ENCODE measurements around the gene FDPS. TPM values are rescaled to one million over a fixed set of nuclear protein-coding genes. Genes with fewer than 3 reads are reported as not detected.

The FDPS gene
- total and polyA plus RNA-seq, 2 donors (not counting 3 experiments of a cell fraction or from before 2014, with no cell fraction given), result 630 to 646 TPM

DNA sequence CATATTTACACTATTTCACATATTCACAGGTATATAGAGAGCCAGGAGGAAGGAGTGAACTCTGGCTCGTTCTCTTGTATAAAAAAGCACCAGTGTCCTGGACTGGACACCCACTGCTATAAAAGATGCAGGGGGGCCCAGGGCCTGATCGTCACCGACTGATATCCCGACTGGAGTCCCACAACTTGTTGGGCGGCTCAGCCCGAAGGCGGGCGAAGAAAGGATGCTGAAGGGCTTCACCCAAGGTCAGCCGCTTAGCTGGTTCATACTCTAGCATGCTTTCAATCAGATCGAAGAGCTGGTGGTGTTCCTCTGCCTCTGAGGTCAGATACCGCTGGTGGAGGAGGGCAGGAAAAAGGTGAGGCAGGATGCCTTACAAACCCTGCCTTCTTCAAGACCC is 45.6 kb upstream of the FDPS start:
- DNase-seq (ENCODE audit: low read depth, low spot score) (no peak), FAIRE-seq (no peak)
- Histone ChIP-seq H3K4me2 (ENCODE audit: insufficient read depth, low read length) (no peak overlapping the region), H2AFZ (ENCODE audit: low read depth, low read length) (no peak overlapping the region), H3K9me3 (replicated peaks; ENCODE audit: control insufficient read depth, insufficient read depth, low read length) (no peaks in the 10 kb centered on the region), H3K27ac (ENCODE audit: insufficient read depth, low read depth, low read length) (no peak overlapping the region), H3K9ac (replicated peaks; ENCODE audit: extremely low read depth, insufficient read depth, low read length) (no peak overlapping the region), H3K4me1 (ENCODE audit: control insufficient read depth, extremely low read depth, insufficient read depth, low read length) (peaks cover 8% of the 10 kb centered on the region), H3K9me1 (replicated peaks; ENCODE audit: control insufficient read depth, extremely low read depth, insufficient read depth, low read length) (no peaks in the 10 kb centered on the region), H3K27me3 (ENCODE audit: control insufficient read depth in 2 of 2, insufficient read depth in 2 of 2, low read length in 2 of 2) (no peaks in the 10 kb centered on the region), H3K79me2 (ENCODE audit: control insufficient read depth, insufficient read depth, low read length) (peaks cover 17% of the 10 kb centered on the region), H3K4me3 (replicated peaks in 1 of 3; ENCODE audit: insufficient read depth in 1 of 3, low read depth in 1 of 3, low read length in 3 of 3) (no peak overlapping the region), H4K20me1 (replicated peaks; ENCODE audit: control insufficient read depth, extremely low read depth, insufficient read depth, low read length) (no peaks in the 10 kb centered on the region), H3K36me3 (ENCODE audit: control insufficient read depth in 2 of 2, extremely low read depth in 1 of 2, insufficient read depth in 2 of 2, low read length in 2 of 2) (peaks cover 13 to 30% of the 10 kb centered on the region in 2 experiments)
- BruUV-seq (replicated peaks), result no TSS peak
- POLR2A ChIA-PET, result interaction anchor here (0.8 kb wide), 1 partner anchor 10 kb away, joined by 4 read pairs; the partner anchor contains the start of gene CLK2
- CTCF ChIA-PET, result interaction anchor here (1.0 to 1.1 kb wide), 2 partner anchors 10 to 12 kb away, joined by 4 to 6 read pairs; partner anchors contain the start of gene CLK2
- TF ChIP-seq MYC (IDR thresholded peaks at IDR 0.05; ENCODE audit: low read depth, low read length) (no peak), POLR2A (IDR thresholded peaks at IDR 0.05; ENCODE audit: low read depth, low read length) (no peak)
- dilution Hi-C loops (cut with MboI; ENCODE audit: extremely low pct_ligation_motif_present, low sequenced_read_pairs), result no loop called here
- intact Hi-C loops (cut with micrococcal nuclease), result no loop called here

DNA sequence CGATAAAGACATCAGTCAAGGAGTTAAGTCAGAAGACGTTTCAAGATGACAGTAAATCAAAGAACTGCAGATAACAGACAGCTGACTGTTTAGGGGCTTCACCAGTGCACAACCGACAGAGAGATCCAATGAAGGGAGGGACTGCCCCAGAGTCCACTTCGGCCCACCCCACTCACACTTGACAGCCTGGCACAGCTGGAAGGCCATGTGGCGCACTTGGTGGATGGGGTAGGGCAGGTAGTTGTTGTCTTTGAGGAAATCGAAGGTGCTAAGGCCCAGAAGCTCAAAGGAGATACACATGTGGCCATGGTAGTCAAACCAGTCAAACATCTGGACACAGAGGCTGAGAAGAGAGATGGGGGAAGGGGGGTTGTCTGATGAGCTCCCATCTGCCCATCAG is 42.1 kb upstream of the FDPS start:
- no TSS peak for BruUV-seq (replicated peaks)
- Histone ChIP-seq H3K4me3 (replicated peaks in 1 of 3; ENCODE audit: insufficient read depth in 1 of 3, low read depth in 1 of 3, low read length in 3 of 3) (no peak overlapping the region), H4K20me1 (replicated peaks; ENCODE audit: control insufficient read depth, extremely low read depth, insufficient read depth, low read length) (no peaks in the 10 kb centered on the region), H3K4me2 (ENCODE audit: insufficient read depth, low read length) (no peak overlapping the region), H3K27me3 (ENCODE audit: control insufficient read depth in 2 of 2, insufficient read depth in 2 of 2, low read length in 2 of 2) (no peaks in the 10 kb centered on the region), H3K9ac (replicated peaks; ENCODE audit: extremely low read depth, insufficient read depth, low read length) (no peak overlapping the region), H3K9me1 (replicated peaks; ENCODE audit: control insufficient read depth, extremely low read depth, insufficient read depth, low read length) (no peaks in the 10 kb centered on the region), H3K4me1 (ENCODE audit: control insufficient read depth, extremely low read depth, insufficient read depth, low read length) (peaks cover 3% of the 10 kb centered on the region), H3K36me3 (ENCODE audit: control insufficient read depth in 2 of 2, extremely low read depth in 1 of 2, insufficient read depth in 2 of 2, low read length in 2 of 2) (peaks cover 29 to 48% of the 10 kb centered on the region in 2 experiments), H3K27ac (ENCODE audit: insufficient read depth, low read depth, low read length) (no peak overlapping the region), H2AFZ (ENCODE audit: low read depth, low read length) (no peak overlapping the region), H3K79me2 (ENCODE audit: control insufficient read depth, insufficient read depth, low read length) (peaks cover 15% of the 10 kb centered on the region), H3K9me3 (replicated peaks; ENCODE audit: control insufficient read depth, insufficient read depth, low read length) (no peaks in the 10 kb centered on the region)
- TF ChIP-seq POLR2A (IDR thresholded peaks at IDR 0.05; ENCODE audit: low read depth, low read length), result no peak
- FAIRE-seq (no peak), DNase-seq (ENCODE audit: low read depth, low spot score) (no peak)
- intact Hi-C loops (cut with micrococcal nuclease) (no loop called here), dilution Hi-C loops (cut with MboI; ENCODE audit: extremely low pct_ligation_motif_present, low sequenced_read_pairs) (no loop called here)
- ChIA-PET CTCF (interaction anchor here (1.1 to 2.7 kb wide), 3 partner anchors 10 to 15 kb away, joined by 4 to 14 read pairs (median 5); no protein-coding TSS in a partner anchor), POLR2A (no interaction called here)

Measured in endothelial cell of umbilical vein (primary cell).